ENCODE measurements around the gene DBN1. TPM values are rescaled to one million over a fixed set of nuclear protein-coding genes. Genes with fewer than 3 reads are reported as not detected.

DBN1 gene
- total and polyA plus RNA-seq, 2 of the 8 experiments (the other 6 are each of a cell fraction or from before 2014, with no cell fraction given) = 168 to 333 TPM

- no peak for TF ChIP-seq CHD7 (IDR thresholded peaks at IDR 0.05; ENCODE audit: insufficient replicate concordance, low read length)
- TF ChIP-seq SIX5 (IDR thresholded peaks at IDR 0.05; ENCODE audit: low read depth, low read length) = no peak
- TF ChIP-seq RFX5 (IDR thresholded peaks at IDR 0.05; ENCODE audit: borderline replicate concordance, low read depth, low read length) = no peak
- no peak for TF ChIP-seq TAF1 (IDR thresholded peaks at IDR 0.05; ENCODE audit: low read depth, low read length)
- no peak for TF ChIP-seq CEBPB (IDR thresholded peaks at IDR 0.05; ENCODE audit: low read depth, low read length)
- TF ChIP-seq YY1 (IDR thresholded peaks at IDR 0.05; ENCODE audit: low read depth, low read length) = no peak
- no peak for TF ChIP-seq FOSL1 (IDR thresholded peaks at IDR 0.05; ENCODE audit: insufficient read depth, low read depth, low read length)
- TF ChIP-seq CBX8 (IDR thresholded peaks at IDR 0.05; ENCODE audit: borderline replicate concordance, low read depth, low read length) = no peak
- TF ChIP-seq RXRA (IDR thresholded peaks at IDR 0.05; ENCODE audit: insufficient read depth, low read depth, low read length) = no peak
- no peak for TF ChIP-seq TEAD4 (IDR thresholded peaks at IDR 0.05; ENCODE audit: low read depth, low read length)
- no peak for TF ChIP-seq JUND (IDR thresholded peaks at IDR 0.05; ENCODE audit: low read length)
- TF ChIP-seq CREB1 (IDR thresholded peaks at IDR 0.05) = no peak
- no peak for TF ChIP-seq HDAC2 (IDR thresholded peaks at IDR 0.05; ENCODE audit: borderline replicate concordance in 1 of 2, low read depth in 2 of 2, low read length in 2 of 2)
Observed at GRCh38 chr5:177437623-177438022, 35.8 kb downstream of the DBN1 start (continued).
